ENCODE data around the gene BIN2. TPM values are rescaled to one million over a fixed set of nuclear protein-coding genes. Genes with fewer than 3 reads are reported as not detected.
A peak's percentile ranks its signal among the peaks of the same experiment; 100 is the strongest.

Gene BIN2
- total RNA-seq, 1 donor, result not detected

DNA sequence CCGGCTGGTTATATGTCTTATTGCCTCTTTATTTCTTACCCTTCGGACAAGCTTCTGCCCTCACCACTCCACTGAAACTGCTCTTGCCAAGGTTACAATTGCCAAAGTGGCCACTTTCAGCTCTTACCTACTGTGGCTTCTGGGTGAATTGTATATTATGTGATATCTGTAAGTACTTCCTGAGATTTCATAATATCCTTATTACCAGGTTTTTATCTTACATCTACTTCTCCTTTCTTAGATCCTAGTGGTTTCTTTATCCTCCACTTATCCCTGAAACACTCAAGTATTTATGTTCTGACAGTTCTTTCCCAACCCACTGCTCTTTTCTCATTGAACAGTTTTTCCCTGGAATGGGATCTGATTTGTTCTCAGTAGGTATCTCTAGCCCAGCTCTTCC, 12.0 kb upstream of the BIN2 start:
- peak; percentile 46 for DNase-seq (ENCODE audit: low read depth)
- TF ChIP-seq, protein P1, sequence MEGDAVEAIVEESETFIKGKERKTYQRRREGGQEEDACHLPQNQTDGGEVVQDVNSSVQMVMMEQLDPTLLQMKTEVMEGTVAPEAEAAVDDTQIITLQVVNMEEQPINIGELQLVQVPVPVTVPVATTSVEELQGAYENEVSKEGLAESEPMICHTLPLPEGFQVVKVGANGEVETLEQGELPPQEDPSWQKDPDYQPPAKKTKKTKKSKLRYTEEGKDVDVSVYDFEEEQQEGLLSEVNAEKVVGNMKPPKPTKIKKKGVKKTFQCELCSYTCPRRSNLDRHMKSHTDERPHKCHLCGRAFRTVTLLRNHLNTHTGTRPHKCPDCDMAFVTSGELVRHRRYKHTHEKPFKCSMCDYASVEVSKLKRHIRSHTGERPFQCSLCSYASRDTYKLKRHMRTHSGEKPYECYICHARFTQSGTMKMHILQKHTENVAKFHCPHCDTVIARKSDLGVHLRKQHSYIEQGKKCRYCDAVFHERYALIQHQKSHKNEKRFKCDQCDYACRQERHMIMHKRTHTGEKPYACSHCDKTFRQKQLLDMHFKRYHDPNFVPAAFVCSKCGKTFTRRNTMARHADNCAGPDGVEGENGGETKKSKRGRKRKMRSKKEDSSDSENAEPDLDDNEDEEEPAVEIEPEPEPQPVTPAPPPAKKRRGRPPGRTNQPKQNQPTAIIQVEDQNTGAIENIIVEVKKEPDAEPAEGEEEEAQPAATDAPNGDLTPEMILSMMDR (IDR thresholded peaks at IDR 0.05; ENCODE audit: insufficient read depth, low read depth, low read length), result no peak
- no peak overlapping the region for H3K4me3 ChIP-seq (ENCODE audit: low read depth, low read length)

GRCh38 chr12:51334764-51335163, 10.8 kb upstream of the BIN2 start:
- no peak for DNase-seq (ENCODE audit: low read depth)
- TF ChIP-seq, protein P1 (IDR thresholded peaks at IDR 0.05; ENCODE audit: insufficient read depth, low read depth, low read length), result no peak
- no peak overlapping the region for H3K4me3 ChIP-seq (ENCODE audit: low read depth, low read length)

GRCh38 chr12:51333536-51333935, 9.6 kb upstream of the BIN2 start:
- DNase-seq (ENCODE audit: low read depth), result no peak
- no peak overlapping the region for H3K4me3 ChIP-seq (ENCODE audit: low read depth, low read length)
- TF ChIP-seq, protein P1 (IDR thresholded peaks at IDR 0.05; ENCODE audit: insufficient read depth, low read depth, low read length), result no peak

DNA sequence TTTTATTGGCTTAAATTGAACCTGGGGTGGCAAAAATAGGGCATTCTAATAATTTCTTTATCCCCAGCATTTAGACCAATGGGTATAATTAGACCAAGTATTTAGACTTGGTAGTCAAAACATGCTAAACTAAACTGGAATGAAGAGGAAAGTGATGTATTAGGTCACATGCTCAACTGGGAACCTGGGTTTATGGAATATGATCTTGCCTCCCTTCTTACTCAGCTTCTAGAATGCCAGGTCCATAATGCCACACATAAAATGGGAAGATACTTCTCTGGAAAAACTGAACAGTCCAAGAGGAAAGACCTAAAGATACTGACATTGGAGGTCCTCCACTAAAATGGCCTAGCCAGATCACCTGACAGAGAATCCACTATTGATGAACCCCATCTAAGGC, 6.2 kb upstream of the BIN2 start:
- DNase-seq (ENCODE audit: low read depth), result no peak
- TF ChIP-seq, protein P1 (IDR thresholded peaks at IDR 0.05; ENCODE audit: insufficient read depth, low read depth, low read length), result no peak
- no peak overlapping the region for H3K4me3 ChIP-seq (ENCODE audit: low read depth, low read length)

- H3K4me3 ChIP-seq (ENCODE audit: low read depth, low read length), result no peak overlapping the region
- TF ChIP-seq, protein P1 (IDR thresholded peaks at IDR 0.05; ENCODE audit: insufficient read depth, low read depth, low read length), result no peak
- DNase-seq (ENCODE audit: low read depth), result no peak
Measured at GRCh38 chr12:51329742-51330141, 5.8 kb upstream of the BIN2 start.

- TF ChIP-seq, protein P1 (IDR thresholded peaks at IDR 0.05; ENCODE audit: insufficient read depth, low read depth, low read length), result no peak
- no peak for DNase-seq (ENCODE audit: low read depth)
- H3K4me3 ChIP-seq (ENCODE audit: low read depth, low read length), result no peak overlapping the region
Measured at GRCh38 chr12:51328587-51328986, 4.6 kb upstream of the BIN2 start.

- TF ChIP-seq, protein P1 (IDR thresholded peaks at IDR 0.05; ENCODE audit: insufficient read depth, low read depth, low read length), result no peak
- H3K4me3 ChIP-seq (ENCODE audit: low read depth, low read length), result no peak overlapping the region
- DNase-seq (ENCODE audit: low read depth), result peak; percentile 71
Measured at GRCh38 chr12:51326698-51327439, 2.9 kb upstream of the BIN2 start.
